Neural progenitor cell (in vitro differentiated cells): ENCODE data around the gene PJA1. TPM values are rescaled to one million over a fixed set of nuclear protein-coding genes. Genes with fewer than 3 reads are reported as not detected.

Experiments
- DNase-seq: peaks from one replicate; pipeline ENCODE4 v3.0.0-alpha.2; 2016; ENCODE audit warnings: low spot score
- H2AFZ ChIP-seq: fragments of 200-600 bp; sonication (generic); replicated peaks from 2 replicates; pipeline ENCODE4 v1.6.1; 2016; ENCODE audit warnings: antibody characterized with exemption
- H3F3A ChIP-seq: fragments of 200-600 bp; sonication (generic); 2 replicates; pipeline ENCODE4 v1.6.1; 2016; ENCODE audit warnings: antibody characterized with exemption, low read depth
- H3K27ac ChIP-seq: fragments of 200-600 bp; sonication (generic); 2 replicates; pipeline ENCODE4 v1.5.1; 2016; ENCODE audit warnings: mild to moderate bottlenecking
- H3K27me3 ChIP-seq: fragments of 200-600 bp; sonication (generic); 2 replicates; pipeline ENCODE4 v1.6.1; 2016; ENCODE audit warnings: mild to moderate bottlenecking, moderate library complexity
- H3K36me3 ChIP-seq: fragments of 200-600 bp; sonication (generic); 2 replicates; pipeline ENCODE4 v1.5.1; 2016
- H3K4me1 ChIP-seq: fragments of 200-600 bp; sonication (generic); 2 replicates; pipeline ENCODE4 v1.6.1; 2016; ENCODE audit warnings: mixed run types
- H3K4me2 ChIP-seq: fragments of 200-600 bp; sonication (generic); 2 replicates; pipeline ENCODE4 v1.6.1; 2016
- H3K4me3 ChIP-seq: fragments of 200-600 bp; sonication (generic); 2 replicates; pipeline ENCODE4 v1.5.1; 2016
- H3K79me2 ChIP-seq: fragments of 200-600 bp; sonication (generic); 2 replicates; pipeline ENCODE4 v1.6.1; 2016; ENCODE audit warnings: low read depth
- H3K9ac ChIP-seq: fragments of 200-600 bp; sonication (generic); 2 replicates; pipeline ENCODE4 v1.6.1; 2016
- H3K9me3 ChIP-seq: fragments of 200-600 bp; sonication (generic); 2 replicates; pipeline ENCODE4 v1.5.1; 2016; ENCODE audit warnings: low read depth
- H4K20me1 ChIP-seq: fragments of 200-600 bp; sonication (generic); 2 replicates; pipeline ENCODE4 v1.6.1; 2016; ENCODE audit warnings: low read depth
- H3K27ac Mint-ChIP-seq: 3 replicates; pipeline ENCODE4 v1.8.0; 2021; ENCODE audit warnings: mixed read lengths
- H3K27me3 Mint-ChIP-seq: 2 replicates; pipeline ENCODE4 v1.8.0; 2022; ENCODE audit warnings: low read depth, mild to moderate bottlenecking, inconsistent platforms, moderate library complexity, mixed read lengths; ENCODE audit not compliant: insufficient read depth
- H3K36me3 Mint-ChIP-seq: 3 replicates; pipeline ENCODE4 v1.8.0; 2021; ENCODE audit warnings: mixed read lengths
- H3K4me1 Mint-ChIP-seq: 3 replicates; pipeline ENCODE4 v1.8.0; 2021; ENCODE audit warnings: mixed read lengths
- H3K4me3 Mint-ChIP-seq: 3 replicates; pipeline ENCODE4 v1.8.0; 2021; ENCODE audit warnings: mild to moderate bottlenecking, moderate library complexity, mixed read lengths
- H3K9me3 Mint-ChIP-seq: 3 replicates; pipeline ENCODE4 v1.8.0; 2020; ENCODE audit warnings: mixed read lengths
- CTCF ChIP-seq: fragments of 200-600 bp; sonication (generic); IDR thresholded peaks from 2 replicates; pipeline ENCODE4 v1.5.1; 2017; ENCODE audit warnings: antibody characterized with exemption, mild to moderate bottlenecking
- EZH2 ChIP-seq: fragments of 200-600 bp; sonication (generic); IDR thresholded peaks from 2 replicates; pipeline ENCODE4 v1.6.1; 2017; ENCODE audit warnings: antibody characterized with exemption, mild to moderate bottlenecking, moderate library complexity
- EZH2phosphoT487 ChIP-seq: fragments of 200-600 bp; sonication (generic); IDR thresholded peaks from 2 replicates; pipeline ENCODE4 v1.6.1; 2017; ENCODE audit warnings: antibody characterized with exemption
- total RNA-seq: library from RNA; depleted of rRNA; stranded (reverse); fragments of >200 nt; gene quantifications from 2 replicates; pipeline ENCODE4 v1.2.3, GENCODE V29; 2015; ENCODE audit warnings: low replicate concordance

The PJA1 gene
- total RNA-seq, 1 donor from 2014 or later = 62.1 TPM

GRCh38 chrX:69178592-69178991 is 13.3 kb upstream of the PJA1 start:
- H3K36me3 ChIP-seq = no peaks in the 10 kb centered on the region
- peaks cover 8% of the 10 kb centered on the region for H3K27me3 Mint-ChIP-seq
- no peak overlapping the region for H3K9ac ChIP-seq
- H2AFZ ChIP-seq = no peak overlapping the region
- peaks cover 33% of the 10 kb centered on the region for H3K4me1 Mint-ChIP-seq
- no peak for DNase-seq
- no peaks in the 10 kb centered on the region for H4K20me1 ChIP-seq
- no peaks in the 10 kb centered on the region for H3K79me2 ChIP-seq
- peaks cover 19% of the 10 kb centered on the region for H3K9me3 Mint-ChIP-seq
- H3K27me3 ChIP-seq = no peaks in the 10 kb centered on the region
- H3K4me2 ChIP-seq = no peak overlapping the region
- no peak overlapping the region for H3K27ac Mint-ChIP-seq
- H3K4me3 Mint-ChIP-seq = no peak overlapping the region
- peaks cover 15% of the 10 kb centered on the region for H3K4me1 ChIP-seq
- H3K27ac ChIP-seq = no peak overlapping the region
- H3K9me3 ChIP-seq = peaks cover 13% of the 10 kb centered on the region
- no peaks in the 10 kb centered on the region for H3K36me3 Mint-ChIP-seq
- H3K4me3 ChIP-seq = no peak overlapping the region
- peaks cover 4% of the 10 kb centered on the region for H3F3A ChIP-seq
- TF ChIP-seq CTCF = no peak
- TF ChIP-seq EZH2 = no peak
- no peak for TF ChIP-seq EZH2phosphoT487

- H4K20me1 ChIP-seq = no peaks in the 10 kb centered on the region
- H3K4me2 ChIP-seq = no peak overlapping the region
- peaks cover 4% of the 10 kb centered on the region for H3F3A ChIP-seq
- H3K4me3 ChIP-seq = no peak overlapping the region
- peaks cover 33% of the 10 kb centered on the region for H3K4me1 Mint-ChIP-seq
- H3K9ac ChIP-seq = no peak overlapping the region
- peaks cover 8% of the 10 kb centered on the region for H3K27me3 Mint-ChIP-seq
- peaks cover 15% of the 10 kb centered on the region for H3K4me1 ChIP-seq
- H3K9me3 Mint-ChIP-seq = peaks cover 19% of the 10 kb centered on the region
- H2AFZ ChIP-seq = no peak overlapping the region
- no peak overlapping the region for H3K4me3 Mint-ChIP-seq
- no peak overlapping the region for H3K27ac ChIP-seq
- no peaks in the 10 kb centered on the region for H3K79me2 ChIP-seq
- DNase-seq = no peak
- H3K36me3 ChIP-seq = no peaks in the 10 kb centered on the region
- no peaks in the 10 kb centered on the region for H3K36me3 Mint-ChIP-seq
- H3K27ac Mint-ChIP-seq = peak overlapping the region; percentile 71
- peaks cover 13% of the 10 kb centered on the region for H3K9me3 ChIP-seq
- TF ChIP-seq EZH2phosphoT487 (no peak), EZH2 (no peak), CTCF (no peak)
- H3K27me3 ChIP-seq = no peaks in the 10 kb centered on the region
These were observed 12.4 kb upstream of the PJA1 start for GRCh38 chrX:69177511-69178162.

GRCh38 chrX:69176053-69176452 is 10.8 kb upstream of the PJA1 start:
- peaks cover 4% of the 10 kb centered on the region for H3F3A ChIP-seq
- no peak overlapping the region for H3K4me3 ChIP-seq
- no peaks in the 10 kb centered on the region for H4K20me1 ChIP-seq
- no peak overlapping the region for H3K4me2 ChIP-seq
- Mint-ChIP-seq H3K27ac (no peak overlapping the region), H3K4me1 (peaks cover 27% of the 10 kb centered on the region), H3K4me3 (no peak overlapping the region), H3K9me3 (peaks cover 15% of the 10 kb centered on the region), H3K36me3 (no peaks in the 10 kb centered on the region), H3K27me3 (peaks cover 6% of the 10 kb centered on the region)
- peaks cover 13% of the 10 kb centered on the region for H3K9me3 ChIP-seq
- no peak overlapping the region for H2AFZ ChIP-seq
- no peak overlapping the region for H3K9ac ChIP-seq
- H3K4me1 ChIP-seq = peaks cover 15% of the 10 kb centered on the region
- TF ChIP-seq EZH2phosphoT487 (no peak), CTCF (no peak), EZH2 (no peak)
- DNase-seq = no peak
- no peaks in the 10 kb centered on the region for H3K79me2 ChIP-seq
- H3K27ac ChIP-seq = no peak overlapping the region
- no peaks in the 10 kb centered on the region for H3K27me3 ChIP-seq
- H3K36me3 ChIP-seq = no peaks in the 10 kb centered on the region
